IMR-90 (cell line): ENCODE data around the gene USP6NL. TPM values are rescaled to one million over a fixed set of nuclear protein-coding genes. Genes with fewer than 3 reads are reported as not detected.

Experiments used
- ATAC-seq: fragments of 200-7000 bp; cut with Tn5 transposase; 2 replicates; pipeline ENCODE4 v1.9.1; 2020; ENCODE audit warnings: low read depth, mild to moderate bottlenecking, moderate library complexity
- BruUV-seq: library from RNA; stranded (reverse); fragments of 400-500 nt; replicated peaks from 2 replicates; lab custom pipeline; 2021; lab: Mats Ljungman, UMichigan
- CTCF ChIA-PET: fragments of 300-600 bp; formaldehyde crosslinking; extraction: SDS; loops from one replicate; lab custom pipeline; 2021; ENCODE audit warnings: antibody characterized with exemption; lab: Yijun Ruan, JAX
- POLR2A ChIA-PET: fragments of 300-600 bp; sonication (Branson Sonifier 250); formaldehyde crosslinking; loops from one replicate; lab custom pipeline; 2022; ENCODE audit warnings: antibody characterized with exemption; ENCODE audit not compliant: unreplicated experiment; lab: Charles Lee
- DNase-seq: peaks from one replicate; pipeline ENCODE4 v3.0.0; 2013
- H2AFZ ChIP-seq: replicated peaks from 2 replicates; pipeline ENCODE3; 2013; ENCODE audit warnings: low read length, mild to moderate bottlenecking; ENCODE audit not compliant: poor library complexity
- H2AK5ac ChIP-seq: 2 replicates; pipeline ENCODE4 v1.6.1; 2013; ENCODE audit warnings: low read depth, low read length, inconsistent platforms
- H2AK9ac ChIP-seq: replicated peaks from 2 replicates; pipeline ENCODE3; 2013; ENCODE audit warnings: mild to moderate bottlenecking, low read depth, low read length, moderate library complexity; ENCODE audit not compliant: poor library complexity
- H2BK120ac ChIP-seq: 2 replicates; pipeline ENCODE4 v1.6.1; 2013; ENCODE audit warnings: low read depth, low read length, inconsistent platforms
- H2BK15ac ChIP-seq: 3 replicates; pipeline ENCODE4 v1.6.1; 2013; ENCODE audit warnings: low read depth, low read length, inconsistent platforms
- H2BK20ac ChIP-seq: 2 replicates; pipeline ENCODE4 v1.6.1; 2013; ENCODE audit warnings: low read depth, mild to moderate bottlenecking, inconsistent platforms, low read length, moderate library complexity
- H2BK5ac ChIP-seq: 2 replicates; pipeline ENCODE4 v1.6.1; 2013; ENCODE audit warnings: mild to moderate bottlenecking, low read depth, low read length, inconsistent platforms; ENCODE audit not compliant: poor library complexity, severe bottlenecking
- H3K14ac ChIP-seq: replicated peaks from 2 replicates; pipeline ENCODE4 v1.6.1; 2013; ENCODE audit warnings: low read depth, low read length, inconsistent platforms
- H3K18ac ChIP-seq: 2 replicates; pipeline ENCODE4 v1.6.1; 2013; ENCODE audit warnings: low read depth, low read length, control low read depth
- H3K23ac ChIP-seq: 2 replicates; pipeline ENCODE4 v1.6.1; 2013; ENCODE audit warnings: low read depth, low read length, inconsistent platforms
- H3K27ac ChIP-seq: 2 replicates; pipeline ENCODE4 v1.5.1; 2013; ENCODE audit warnings: mild to moderate bottlenecking, control low read depth, low read length; ENCODE audit not compliant: insufficient read depth
- H3K27me3 ChIP-seq: 2 replicates; pipeline ENCODE4 v1.6.1; 2013; ENCODE audit warnings: low read length; ENCODE audit not compliant: control insufficient read depth, insufficient read depth
- H3K36me3 ChIP-seq: 2 replicates; pipeline ENCODE4 v1.6.1; 2013; ENCODE audit warnings: low read length, mixed read lengths; ENCODE audit not compliant: control insufficient read depth, insufficient read depth
- H3K4ac ChIP-seq: 2 replicates; pipeline ENCODE4 v1.6.1; 2013; ENCODE audit warnings: low read depth, low read length, inconsistent platforms
- H3K4me1 ChIP-seq: 2 replicates; pipeline ENCODE4 v1.6.1; 2013; ENCODE audit warnings: low read length, mixed read lengths; ENCODE audit not compliant: control insufficient read depth, insufficient read depth
- H3K4me2 ChIP-seq: 2 replicates; pipeline ENCODE4 v1.6.1; 2013; ENCODE audit warnings: low read depth, mild to moderate bottlenecking, control low read depth, low read length, moderate library complexity
- H3K4me3 ChIP-seq: 2 replicates; pipeline ENCODE4 v1.5.1; 2013; ENCODE audit warnings: low read depth, mild to moderate bottlenecking, control low read depth, low read length, moderate library complexity; ENCODE audit not compliant: insufficient read depth
- H3K56ac ChIP-seq: 2 replicates; pipeline ENCODE4 v1.6.1; 2013; ENCODE audit warnings: low read length, inconsistent platforms; ENCODE audit not compliant: insufficient read depth; ENCODE audit errors: extremely low read depth
- H3K79me1 ChIP-seq, 2 experiments: 2 replicates each; pipeline ENCODE4 v1.6.1; 2013; ENCODE audit warnings: low read length in 2 of 2, inconsistent platforms in 1 of 2, low read depth in 1 of 2
- H3K9ac ChIP-seq: 2 replicates; pipeline ENCODE4 v1.6.1; 2013; ENCODE audit warnings: low read depth, low read length, control low read depth
- H3K9me1 ChIP-seq: 2 replicates; pipeline ENCODE4 v1.6.1; 2013; ENCODE audit warnings: low read length, inconsistent platforms; ENCODE audit not compliant: insufficient read depth
- H3K9me3 ChIP-seq: 2 replicates; pipeline ENCODE4 v1.6.1; 2013; ENCODE audit warnings: low read length; ENCODE audit not compliant: control insufficient read depth, insufficient read depth
- H4K20me1 ChIP-seq: 2 replicates; pipeline ENCODE4 v1.6.1; 2013; ENCODE audit warnings: low read length, inconsistent platforms; ENCODE audit not compliant: insufficient read depth
- H4K5ac ChIP-seq: 2 replicates; pipeline ENCODE4 v1.6.1; 2013; ENCODE audit warnings: mild to moderate bottlenecking, low read depth, low read length, control low read depth
- H4K8ac ChIP-seq, 2 experiments: 2 replicates each; pipeline ENCODE4 v1.6.1; 2013; ENCODE audit warnings: low read depth in 2 of 2, low read length in 2 of 2, control low read depth in 1 of 2, inconsistent platforms in 1 of 2
- H4K91ac ChIP-seq: 2 replicates; pipeline ENCODE4 v1.6.1; 2013; ENCODE audit warnings: low read depth, low read length, inconsistent platforms; ENCODE audit not compliant: insufficient read depth
- BHLHE40 ChIP-seq: fragments of 150-350 bp; IDR thresholded peaks from 2 replicates; pipeline ENCODE4 v1.6.1; 2016; ENCODE audit warnings: mild to moderate bottlenecking, low read depth, low read length
- CHD1 ChIP-seq: IDR thresholded peaks from 2 replicates; pipeline ENCODE4 v1.6.1; 2012; ENCODE audit warnings: low read depth, low read length, improper control_type of control experiment
- FOS ChIP-seq: fragments of 150-350 bp; IDR thresholded peaks from 2 replicates; pipeline ENCODE4 v1.6.1; 2016; ENCODE audit warnings: low read depth, low read length
- MXI1 ChIP-seq: IDR thresholded peaks from 2 replicates; pipeline ENCODE4 v1.6.1; 2012; ENCODE audit warnings: low read depth, mild to moderate bottlenecking, low read length, moderate library complexity, borderline replicate concordance
- POLR2A ChIP-seq: IDR thresholded peaks from 2 replicates; pipeline ENCODE4 v1.6.1; 2012; ENCODE audit warnings: mild to moderate bottlenecking, low read depth, low read length
- RAD21 ChIP-seq: IDR thresholded peaks from 2 replicates; pipeline ENCODE4 v1.6.1; 2012; ENCODE audit warnings: low read length, improper control_type of control experiment
- RCOR1 ChIP-seq: IDR thresholded peaks from 2 replicates; pipeline ENCODE4 v1.6.1; 2012; ENCODE audit warnings: mild to moderate bottlenecking, low read length, improper control_type of control experiment; ENCODE audit not compliant: insufficient replicate concordance
- RFX5 ChIP-seq: IDR thresholded peaks from 2 replicates; pipeline ENCODE4 v1.8.0; 2012; ENCODE audit warnings: low read depth, mild to moderate bottlenecking, low read length, moderate library complexity
- SMC3 ChIP-seq: fragments of 150-350 bp; IDR thresholded peaks from 2 replicates; pipeline ENCODE4 v1.6.1; 2016; ENCODE audit warnings: low read depth, mild to moderate bottlenecking, antibody characterized with exemption, low read length, moderate library complexity
- WGBS, 2 experiments: methylation state at CpG; one replicate each; pipeline versions ENCODE4 v1.1.5 to v1.1.7; 2013; ENCODE audit warnings: missing lambda C conversion rate in 2 of 2; ENCODE audit not compliant: insufficient read length in 1 of 2; ENCODE audit errors: extremely low coverage in 2 of 2; 5-methylcytosine and 5-hydroxymethylcytosine counted together
- dilution Hi-C: fragments of 300-500 bp; cut with HindIII; formaldehyde crosslinking; loops from one replicate; pipeline ENCODE4 v1.14.3; 2018; ENCODE audit warnings: low sequenced_read_pairs; ENCODE audit not compliant: unreplicated experiment
- in situ Hi-C: fragments of 300-500 bp; cut with MboI; formaldehyde crosslinking; loops from 3 replicates; pipeline ENCODE4 v1.14.3; 2019; ENCODE audit warnings: low sequenced_read_pairs, inconsistent platforms, mixed read lengths
- intact Hi-C: fragments of 100-400 bp; cut with micrococcal nuclease; formaldehyde crosslinking; loops from 2 replicates; pipeline ENCODE4 v1.10.0; 2022
- polyA plus RNA-seq, 3 experiments: library from polyadenylated mRNA; depleted of rRNA; stranded (reverse); fragments of >200 nt; gene quantifications; 2 replicates each; pipeline ENCODE4 v1.2.3, GENCODE V29; 2012; ENCODE audit warnings: low replicate concordance in 1 of 3
- total RNA-seq: library from RNA; depleted of rRNA; stranded (reverse); fragments of >200 nt; gene quantifications from 2 replicates; pipeline ENCODE4 v1.2.3, GENCODE V29; 2012
- TF ChIP-seq, protein P1 (sequence below): fragments of 150-350 bp; IDR thresholded peaks from 2 replicates; pipeline ENCODE4 v1.6.1; 2017; ENCODE audit warnings: mild to moderate bottlenecking, antibody characterized with exemption, low read length, low read depth
- TF ChIP-seq, protein P2 (sequence below): fragments of 150-350 bp; IDR thresholded peaks from 2 replicates; pipeline ENCODE4 v1.6.1; 2016; ENCODE audit warnings: low read depth, mild to moderate bottlenecking, low read length, moderate library complexity, borderline replicate concordance

USP6NL gene
- total and polyA plus RNA-seq, 2 of the 4 experiments (the other 2 are of a cell fraction) = 7.8 to 9.1 TPM

- H3K36me3 ChIP-seq = no peaks in the 10 kb centered on the region
- TF ChIP-seq BHLHE40 = no peak
- TF ChIP-seq POLR2A = no peak
- no peak for TF ChIP-seq MXI1
- TF ChIP-seq, protein P1, sequence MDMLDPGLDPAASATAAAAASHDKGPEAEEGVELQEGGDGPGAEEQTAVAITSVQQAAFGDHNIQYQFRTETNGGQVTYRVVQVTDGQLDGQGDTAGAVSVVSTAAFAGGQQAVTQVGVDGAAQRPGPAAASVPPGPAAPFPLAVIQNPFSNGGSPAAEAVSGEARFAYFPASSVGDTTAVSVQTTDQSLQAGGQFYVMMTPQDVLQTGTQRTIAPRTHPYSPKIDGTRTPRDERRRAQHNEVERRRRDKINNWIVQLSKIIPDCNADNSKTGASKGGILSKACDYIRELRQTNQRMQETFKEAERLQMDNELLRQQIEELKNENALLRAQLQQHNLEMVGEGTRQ = no peak
- TF ChIP-seq, protein P2, sequence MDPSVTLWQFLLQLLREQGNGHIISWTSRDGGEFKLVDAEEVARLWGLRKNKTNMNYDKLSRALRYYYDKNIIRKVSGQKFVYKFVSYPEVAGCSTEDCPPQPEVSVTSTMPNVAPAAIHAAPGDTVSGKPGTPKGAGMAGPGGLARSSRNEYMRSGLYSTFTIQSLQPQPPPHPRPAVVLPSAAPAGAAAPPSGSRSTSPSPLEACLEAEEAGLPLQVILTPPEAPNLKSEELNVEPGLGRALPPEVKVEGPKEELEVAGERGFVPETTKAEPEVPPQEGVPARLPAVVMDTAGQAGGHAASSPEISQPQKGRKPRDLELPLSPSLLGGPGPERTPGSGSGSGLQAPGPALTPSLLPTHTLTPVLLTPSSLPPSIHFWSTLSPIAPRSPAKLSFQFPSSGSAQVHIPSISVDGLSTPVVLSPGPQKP = no peak
- no peak for TF ChIP-seq FOS
- TF ChIP-seq RCOR1 = no peak
- no peak for TF ChIP-seq RAD21
- TF ChIP-seq RFX5 = no peak
- no peak for TF ChIP-seq CHD1
- no peak for TF ChIP-seq SMC3
- in situ Hi-C loops (no loop called here), intact Hi-C loops (no loop called here), dilution Hi-C loops (no loop called here)
- no peaks in the 10 kb centered on the region for H3K9me1 ChIP-seq
- no peak overlapping the region for H3K27ac ChIP-seq
- H4K5ac ChIP-seq = no peak overlapping the region
- no peak overlapping the region for H3K23ac ChIP-seq
- H3K14ac ChIP-seq = no peak overlapping the region
- ATAC-seq (no peak), DNase-seq (no peak)
- H4K20me1 ChIP-seq = no peaks in the 10 kb centered on the region
- H2AK9ac ChIP-seq = no peak overlapping the region
- H3K79me1 ChIP-seq = no peaks in the 10 kb centered on the region
- H3K9me3 ChIP-seq = 0 out of 2 replicates have a peak, but pooled peaks cover 2% of the 10 kb centered on the region
- no peak overlapping the region for H2AFZ ChIP-seq
- no peak overlapping the region for H3K4me2 ChIP-seq
- H2BK5ac ChIP-seq = no peak overlapping the region
- H2BK20ac ChIP-seq = no peak overlapping the region
- no peak overlapping the region for H4K8ac ChIP-seq
- no peak overlapping the region for H3K9ac ChIP-seq
- no peaks in the 10 kb centered on the region; the same call in 1 of the 2 replicates for H3K27me3 ChIP-seq
- no peaks in the 10 kb centered on the region for H3K4me1 ChIP-seq
- H2AK5ac ChIP-seq = no peak overlapping the region
- no TSS peak for BruUV-seq
- H3K4ac ChIP-seq = no peak overlapping the region
- WGBS, 2 experiments = no CpG with 5 or more reads among the region's 5 CpGs
- H3K4me3 ChIP-seq = no peak overlapping the region
- no peak overlapping the region for H4K91ac ChIP-seq
- H2BK120ac ChIP-seq = no peak overlapping the region
- ChIA-PET POLR2A (no interaction called here), CTCF (no interaction called here)
- H2BK15ac ChIP-seq = no peak overlapping the region
- no peak overlapping the region for H3K18ac ChIP-seq
- no peak overlapping the region for H3K56ac ChIP-seq
Measured at GRCh38 chr10:11406746-11407145, 204.7 kb downstream of the USP6NL start.
